ENCODE measurements around the gene MYLK4. TPM values are rescaled to one million over a fixed set of nuclear protein-coding genes. Genes with fewer than 3 reads are reported as not detected.

Gene MYLK4
- polyA plus RNA-seq, 6 donors from 2014 or later, result 0.04 to 0.13 (median 0.10) TPM; not detected in 2

- Mint-ChIP-seq H3K9me3 (peaks cover 0 to 25% (median 8%) of the 10 kb centered on the region in 7 donors), H3K4me1 (peaks cover 5 to 14% (median 10%) of the 10 kb centered on the region in 3 donors), H3K27ac (peak overlapping the region; percentile 90 to 99 (median 97)), H3K36me3 (peaks cover 0 to under 1% of the 10 kb centered on the region in 2 donors), H3K27me3 (peaks cover 0 to 6% (median 2%) of the 10 kb centered on the region in 3 donors), H3K4me3 (peak overlapping the region in 1 of 8 donors; percentile 32)
- no peak for DNase-seq
- ATAC-seq (ENCODE audit: low read depth in 2 of 2), result no peak
Measured at GRCh38 chr6:2733736-2734480, 16.8 kb downstream of the MYLK4 start.

GRCh38 chr6:2733324-2733723 is 17.4 kb downstream of the MYLK4 start:
- peak overlapping the region; percentile 90 to 99 (median 97) for H3K27ac Mint-ChIP-seq

GRCh38 chr6:2732503-2733089 is 18.1 kb downstream of the MYLK4 start:
- ATAC-seq (ENCODE audit: low read depth in 2 of 2) (no peak), DNase-seq (no peak)
- peaks cover 0 to 25% (median 8%) of the 10 kb centered on the region in 7 donors for H3K9me3 Mint-ChIP-seq
- H3K27ac Mint-ChIP-seq, result peak overlapping the region in 4 of 6 donors; percentile 90 to 97 (median 94)
- peak overlapping the region in 1 of 8 donors; percentile 3 for H3K4me3 Mint-ChIP-seq
- H3K4me1 Mint-ChIP-seq, result peaks cover 9 to 14% (median 10%) of the 10 kb centered on the region in 3 donors
- peaks cover 0 to 9% (median 6%) of the 10 kb centered on the region in 3 donors for H3K27me3 Mint-ChIP-seq
- H3K36me3 Mint-ChIP-seq, result peaks cover 0 to 6% of the 10 kb centered on the region in 2 donors

More at GRCh38 chr6:2733324-2733723, 17.4 kb downstream of the MYLK4 start:
- peak overlapping the region in 6 of 8 donors; percentile 0 to 63 (median 34) for H3K4me3 Mint-ChIP-seq
- H3K36me3 Mint-ChIP-seq, result peaks cover 0 to 6% of the 10 kb centered on the region in 2 donors
- peaks cover 0 to 9% (median 6%) of the 10 kb centered on the region in 3 donors for H3K27me3 Mint-ChIP-seq
- peaks cover 0 to 25% (median 8%) of the 10 kb centered on the region in 7 donors for H3K9me3 Mint-ChIP-seq
- peaks cover 9 to 14% (median 10%) of the 10 kb centered on the region in 3 donors for H3K4me1 Mint-ChIP-seq
- peak; percentile 87 for DNase-seq
- peak; percentile 98 to 99 for ATAC-seq (ENCODE audit: low read depth in 2 of 2)

- peaks cover 9 to 18% (median 10%) of the 10 kb centered on the region in 3 donors for H3K4me1 Mint-ChIP-seq
- peaks cover 0 to 25% (median 8%) of the 10 kb centered on the region in 7 donors for H3K9me3 Mint-ChIP-seq
- peak overlapping the region in 2 of 6 donors; percentile 44 to 81 for H3K27ac Mint-ChIP-seq
- H3K36me3 Mint-ChIP-seq, result peaks cover 0 to 6% of the 10 kb centered on the region in 2 donors
- H3K27me3 Mint-ChIP-seq, result peaks cover 0 to 9% (median 6%) of the 10 kb centered on the region in 3 donors
- no peak for ATAC-seq (ENCODE audit: low read depth in 2 of 2)
- no peak for DNase-seq
- no peak overlapping the region for H3K4me3 Mint-ChIP-seq
Measured at GRCh38 chr6:2731281-2731909, 19.3 kb downstream of the MYLK4 start.

- H3K36me3 Mint-ChIP-seq, result peaks cover 0 to 6% of the 10 kb centered on the region in 2 donors
Measured at GRCh38 chr6:2730353-2731107, 20.2 kb downstream of the MYLK4 start.

GRCh38 chr6:2729921-2730320 is 20.8 kb downstream of the MYLK4 start:
- Mint-ChIP-seq H3K36me3 (peaks cover 0 to 6% of the 10 kb centered on the region in 2 donors), H3K4me3 (no peak overlapping the region), H3K27ac (no peak overlapping the region), H3K4me1 (peaks cover 10 to 24% (median 13%) of the 10 kb centered on the region in 3 donors), H3K27me3 (peaks cover 0 to 9% (median 6%) of the 10 kb centered on the region in 3 donors), H3K9me3 (peaks cover 0 to 25% (median 8%) of the 10 kb centered on the region in 7 donors)
- ATAC-seq (ENCODE audit: low read depth in 2 of 2), result no peak
- DNase-seq, result no peak

More at GRCh38 chr6:2730353-2731107, 20.2 kb downstream of the MYLK4 start:
- DNase-seq (no peak), ATAC-seq (ENCODE audit: low read depth in 2 of 2) (no peak)
- H3K9me3 Mint-ChIP-seq, result peaks cover 0 to 25% (median 8%) of the 10 kb centered on the region in 7 donors
- H3K4me3 Mint-ChIP-seq, result no peak overlapping the region
- peaks cover 0 to 9% (median 6%) of the 10 kb centered on the region in 3 donors for H3K27me3 Mint-ChIP-seq
- H3K27ac Mint-ChIP-seq, result peak overlapping the region in 1 of 6 donors; percentile 15
- H3K4me1 Mint-ChIP-seq, result peaks cover 10 to 22% (median 13%) of the 10 kb centered on the region in 3 donors

- peaks cover 0 to 9% (median 6%) of the 10 kb centered on the region in 3 donors for H3K27me3 Mint-ChIP-seq
- H3K36me3 Mint-ChIP-seq, result peaks cover 8 to 16% of the 10 kb centered on the region in 2 donors
- peaks cover 0 to 10% (median 8%) of the 10 kb centered on the region in 3 donors for H3K4me1 Mint-ChIP-seq
- H3K9me3 Mint-ChIP-seq, result peaks cover 2 to 14% (median 7%) of the 10 kb centered on the region in 7 donors
- ATAC-seq (ENCODE audit: low read depth in 2 of 2) (peak; percentile 60 to 73), DNase-seq (no peak)
- H3K27ac Mint-ChIP-seq, result peak overlapping the region in 2 of 6 donors; percentile 1 to 34
- no peak overlapping the region for H3K4me3 Mint-ChIP-seq
Measured at GRCh38 chr6:2725999-2726567, 24.6 kb downstream of the MYLK4 start.

- Mint-ChIP-seq H3K4me3 (no peak overlapping the region), H3K9me3 (peaks cover 2 to 14% (median 7%) of the 10 kb centered on the region in 7 donors), H3K27me3 (peaks cover 0 to 10% (median 9%) of the 10 kb centered on the region in 3 donors), H3K27ac (peak overlapping the region in 3 of 6 donors; percentile 12 to 66 (median 34)), H3K36me3 (peaks cover 8 to 16% of the 10 kb centered on the region in 2 donors), H3K4me1 (peaks cover 0 to 10% (median 8%) of the 10 kb centered on the region in 3 donors)
- ATAC-seq (ENCODE audit: low read depth in 2 of 2) (no peak), DNase-seq (no peak)
Measured at GRCh38 chr6:2725364-2725988, 25.2 kb downstream of the MYLK4 start.

- H3K4me3 Mint-ChIP-seq, result no peak overlapping the region
- peaks cover 3 to 12% (median 6%) of the 10 kb centered on the region in 3 donors for H3K4me1 Mint-ChIP-seq
- DNase-seq, result no peak
- no peak for ATAC-seq (ENCODE audit: low read depth in 2 of 2)
- H3K27me3 Mint-ChIP-seq, result peaks cover 0 to 6% (median 0%) of the 10 kb centered on the region in 3 donors
- H3K36me3 Mint-ChIP-seq, result peaks cover 8 to 10% of the 10 kb centered on the region in 2 donors
- H3K9me3 Mint-ChIP-seq, result peaks cover 2 to 14% (median 7%) of the 10 kb centered on the region in 7 donors
- no peak overlapping the region for H3K27ac Mint-ChIP-seq
Measured at GRCh38 chr6:2721219-2721618, 29.5 kb downstream of the MYLK4 start.

GRCh38 chr6:2719093-2719455 is 31.6 kb downstream of the MYLK4 start:
- peaks cover 2 to 14% (median 7%) of the 10 kb centered on the region in 7 donors for H3K9me3 Mint-ChIP-seq
- DNase-seq, result no peak
- no peak overlapping the region for H3K4me3 Mint-ChIP-seq
- ATAC-seq (ENCODE audit: low read depth in 2 of 2), result no peak
- peaks cover 0 to 6% (median 0%) of the 10 kb centered on the region in 3 donors for H3K27me3 Mint-ChIP-seq
- peaks cover 0 to 7% (median 6%) of the 10 kb centered on the region in 3 donors for H3K4me1 Mint-ChIP-seq
- peaks cover 8 to 10% of the 10 kb centered on the region in 2 donors for H3K36me3 Mint-ChIP-seq
- peak overlapping the region in 2 of 6 donors; percentile 51 to 64 for H3K27ac Mint-ChIP-seq

- peak overlapping the region in 1 of 6 donors; percentile 64 for H3K27ac Mint-ChIP-seq
- H3K36me3 Mint-ChIP-seq, result peaks cover 8 to 10% of the 10 kb centered on the region in 2 donors
- DNase-seq (no peak), ATAC-seq (ENCODE audit: low read depth in 2 of 2) (no peak)
- H3K9me3 Mint-ChIP-seq, result peaks cover 2 to 14% (median 7%) of the 10 kb centered on the region in 7 donors
- peaks cover 0 to 7% (median 6%) of the 10 kb centered on the region in 3 donors for H3K4me1 Mint-ChIP-seq
- H3K27me3 Mint-ChIP-seq, result peaks cover 0 to 6% (median 0%) of the 10 kb centered on the region in 3 donors
- H3K4me3 Mint-ChIP-seq, result peak overlapping the region in 1 of 8 donors; percentile 8
Measured at GRCh38 chr6:2718334-2719092, 32.2 kb downstream of the MYLK4 start.
